Liver (tissue), 3 donors: ENCODE measurements around the gene EIF4ENIF1.

ENCODE experiments used
- ATF3 ChIP-seq: IDR thresholded peaks from 2 replicates; pipeline ENCODE4 v1.6.1; 2016; ENCODE audit warnings: antibody characterized with exemption
- FOXA1 ChIP-seq: IDR thresholded peaks from 2 replicates; pipeline ENCODE4 v1.6.1; 2016; ENCODE audit warnings: antibody characterized with exemption
- GABPA ChIP-seq, 2 donors: IDR thresholded peaks in 1 of 2; conservative IDR thresholded peaks in 1 of 2; 2 replicates each; pipeline ENCODE4 v1.6.1; 2016; ENCODE audit warnings: antibody characterized with exemption in 2 of 2, mild to moderate bottlenecking in 1 of 2, moderate library complexity in 1 of 2
- HNF4G ChIP-seq: IDR thresholded peaks from 2 replicates; pipeline ENCODE4 v1.6.1; 2016; ENCODE audit warnings: antibody characterized with exemption
- JUND ChIP-seq, 2 donors: IDR thresholded peaks; 2 replicates each; pipeline ENCODE4 v1.6.1; 2016; ENCODE audit warnings: antibody characterized with exemption in 2 of 2
- TAF1 ChIP-seq: conservative IDR thresholded peaks from 2 replicates; pipeline ENCODE4 v1.6.1; 2016; ENCODE audit warnings: antibody characterized with exemption, mild to moderate bottlenecking
- TF ChIP-seq, protein P1 (sequence below): IDR thresholded peaks from 2 replicates; pipeline ENCODE4 v1.6.1; 2016; ENCODE audit warnings: antibody characterized with exemption, mild to moderate bottlenecking
- TF ChIP-seq, protein P2 (sequence below): fragments of 150-350 bp; IDR thresholded peaks from 2 replicates; pipeline ENCODE4 v1.5.1; 2017; ENCODE audit warnings: improper control_type of control experiment, low read depth, low read length; ENCODE audit not compliant: missing input control
- TF ChIP-seq, protein P3 (sequence below): IDR thresholded peaks from 2 replicates; pipeline ENCODE4 v1.6.1; 2016; ENCODE audit warnings: antibody characterized with exemption
- donor health status: healthy.
- donor health status: healthy.

- TF ChIP-seq, protein P1, sequence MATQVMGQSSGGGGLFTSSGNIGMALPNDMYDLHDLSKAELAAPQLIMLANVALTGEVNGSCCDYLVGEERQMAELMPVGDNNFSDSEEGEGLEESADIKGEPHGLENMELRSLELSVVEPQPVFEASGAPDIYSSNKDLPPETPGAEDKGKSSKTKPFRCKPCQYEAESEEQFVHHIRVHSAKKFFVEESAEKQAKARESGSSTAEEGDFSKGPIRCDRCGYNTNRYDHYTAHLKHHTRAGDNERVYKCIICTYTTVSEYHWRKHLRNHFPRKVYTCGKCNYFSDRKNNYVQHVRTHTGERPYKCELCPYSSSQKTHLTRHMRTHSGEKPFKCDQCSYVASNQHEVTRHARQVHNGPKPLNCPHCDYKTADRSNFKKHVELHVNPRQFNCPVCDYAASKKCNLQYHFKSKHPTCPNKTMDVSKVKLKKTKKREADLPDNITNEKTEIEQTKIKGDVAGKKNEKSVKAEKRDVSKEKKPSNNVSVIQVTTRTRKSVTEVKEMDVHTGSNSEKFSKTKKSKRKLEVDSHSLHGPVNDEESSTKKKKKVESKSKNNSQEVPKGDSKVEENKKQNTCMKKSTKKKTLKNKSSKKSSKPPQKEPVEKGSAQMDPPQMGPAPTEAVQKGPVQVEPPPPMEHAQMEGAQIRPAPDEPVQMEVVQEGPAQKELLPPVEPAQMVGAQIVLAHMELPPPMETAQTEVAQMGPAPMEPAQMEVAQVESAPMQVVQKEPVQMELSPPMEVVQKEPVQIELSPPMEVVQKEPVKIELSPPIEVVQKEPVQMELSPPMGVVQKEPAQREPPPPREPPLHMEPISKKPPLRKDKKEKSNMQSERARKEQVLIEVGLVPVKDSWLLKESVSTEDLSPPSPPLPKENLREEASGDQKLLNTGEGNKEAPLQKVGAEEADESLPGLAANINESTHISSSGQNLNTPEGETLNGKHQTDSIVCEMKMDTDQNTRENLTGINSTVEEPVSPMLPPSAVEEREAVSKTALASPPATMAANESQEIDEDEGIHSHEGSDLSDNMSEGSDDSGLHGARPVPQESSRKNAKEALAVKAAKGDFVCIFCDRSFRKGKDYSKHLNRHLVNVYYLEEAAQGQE, result no peak
- TF ChIP-seq, protein P2, sequence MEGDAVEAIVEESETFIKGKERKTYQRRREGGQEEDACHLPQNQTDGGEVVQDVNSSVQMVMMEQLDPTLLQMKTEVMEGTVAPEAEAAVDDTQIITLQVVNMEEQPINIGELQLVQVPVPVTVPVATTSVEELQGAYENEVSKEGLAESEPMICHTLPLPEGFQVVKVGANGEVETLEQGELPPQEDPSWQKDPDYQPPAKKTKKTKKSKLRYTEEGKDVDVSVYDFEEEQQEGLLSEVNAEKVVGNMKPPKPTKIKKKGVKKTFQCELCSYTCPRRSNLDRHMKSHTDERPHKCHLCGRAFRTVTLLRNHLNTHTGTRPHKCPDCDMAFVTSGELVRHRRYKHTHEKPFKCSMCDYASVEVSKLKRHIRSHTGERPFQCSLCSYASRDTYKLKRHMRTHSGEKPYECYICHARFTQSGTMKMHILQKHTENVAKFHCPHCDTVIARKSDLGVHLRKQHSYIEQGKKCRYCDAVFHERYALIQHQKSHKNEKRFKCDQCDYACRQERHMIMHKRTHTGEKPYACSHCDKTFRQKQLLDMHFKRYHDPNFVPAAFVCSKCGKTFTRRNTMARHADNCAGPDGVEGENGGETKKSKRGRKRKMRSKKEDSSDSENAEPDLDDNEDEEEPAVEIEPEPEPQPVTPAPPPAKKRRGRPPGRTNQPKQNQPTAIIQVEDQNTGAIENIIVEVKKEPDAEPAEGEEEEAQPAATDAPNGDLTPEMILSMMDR, result no peak
- TF ChIP-seq JUND (IDR thresholded peaks at IDR 0.05) (no peak), TAF1 (no peak), FOXA1 (no peak), HNF4G (no peak), ATF3 (no peak), GABPA (IDR thresholded peaks at IDR 0.05 in 1 of 2, conservative IDR thresholded peaks at IDR 0.05 in 1 of 2) (no peak)
- TF ChIP-seq, protein P3, sequence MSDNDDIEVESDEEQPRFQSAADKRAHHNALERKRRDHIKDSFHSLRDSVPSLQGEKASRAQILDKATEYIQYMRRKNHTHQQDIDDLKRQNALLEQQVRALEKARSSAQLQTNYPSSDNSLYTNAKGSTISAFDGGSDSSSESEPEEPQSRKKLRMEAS, result no peak
Observed at GRCh38 chr22:31442768-31443489, 46.7 kb downstream of the EIF4ENIF1 start.
